ENCODE measurements around the gene CYBA. TPM values are rescaled to one million over a fixed set of nuclear protein-coding genes. Genes with fewer than 3 reads are reported as not detected.

CYBA gene
- total and polyA plus RNA-seq, 2 of the 13 experiments (the other 11 are each of a cell fraction or from before 2014, with no cell fraction given) = 196 to 250 TPM

DNA sequence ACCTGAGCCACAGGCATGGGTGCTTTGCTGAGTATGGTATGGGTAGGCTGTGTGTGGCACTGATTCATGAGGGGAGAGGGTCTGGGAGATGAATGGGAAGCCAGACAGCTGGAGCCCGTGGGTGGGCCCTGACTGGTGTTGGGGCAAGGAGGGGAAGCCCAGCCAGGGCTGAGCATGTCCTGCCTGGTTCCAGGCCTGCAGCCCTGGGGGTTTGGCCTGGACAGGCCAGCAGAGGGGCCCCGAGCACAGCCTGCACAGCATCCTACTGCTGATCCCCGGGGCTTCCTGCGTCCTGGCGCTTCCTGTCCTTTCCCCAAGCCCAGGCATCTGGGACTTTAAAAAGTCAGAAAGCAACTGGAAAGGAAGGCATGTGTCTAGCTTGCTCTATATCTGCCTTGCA, 16.6 kb upstream of the CYBA start (continued):
- TF ChIP-seq, protein P1, sequence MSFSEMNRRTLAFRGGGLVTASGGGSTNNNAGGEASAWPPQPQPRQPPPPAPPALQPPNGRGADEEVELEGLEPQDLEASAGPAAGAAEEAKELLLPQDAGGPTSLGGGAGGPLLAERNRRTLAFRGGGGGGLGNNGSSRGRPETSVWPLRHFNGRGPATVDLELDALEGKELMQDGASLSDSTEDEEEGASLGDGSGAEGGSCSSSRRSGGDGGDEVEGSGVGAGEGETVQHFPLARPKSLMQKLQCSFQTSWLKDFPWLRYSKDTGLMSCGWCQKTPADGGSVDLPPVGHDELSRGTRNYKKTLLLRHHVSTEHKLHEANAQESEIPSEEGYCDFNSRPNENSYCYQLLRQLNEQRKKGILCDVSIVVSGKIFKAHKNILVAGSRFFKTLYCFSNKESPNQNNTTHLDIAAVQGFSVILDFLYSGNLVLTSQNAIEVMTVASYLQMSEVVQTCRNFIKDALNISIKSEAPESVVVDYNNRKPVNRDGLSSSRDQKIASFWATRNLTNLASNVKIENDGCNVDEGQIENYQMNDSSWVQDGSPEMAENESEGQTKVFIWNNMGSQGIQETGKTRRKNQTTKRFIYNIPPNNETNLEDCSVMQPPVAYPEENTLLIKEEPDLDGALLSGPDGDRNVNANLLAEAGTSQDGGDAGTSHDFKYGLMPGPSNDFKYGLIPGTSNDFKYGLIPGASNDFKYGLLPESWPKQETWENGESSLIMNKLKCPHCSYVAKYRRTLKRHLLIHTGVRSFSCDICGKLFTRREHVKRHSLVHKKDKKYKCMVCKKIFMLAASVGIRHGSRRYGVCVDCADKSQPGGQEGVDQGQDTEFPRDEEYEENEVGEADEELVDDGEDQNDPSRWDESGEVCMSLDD (CRISPR knock-in tag; IDR thresholded peaks at IDR 0.05; ENCODE audit: borderline replicate concordance) = no peak
- TF ChIP-seq ZNF768 (CRISPR knock-in tag; IDR thresholded peaks at IDR 0.05) = peak; percentile 56; the same call in 1 of the 2 replicates
- 0 out of 4 replicates have a peak, but pooled peaks of 1 of the 2 experiments have one; percentile 23 for TF ChIP-seq POLR2A (IDR thresholded peaks at IDR 0.05; ENCODE audit: insufficient read depth in 1 of 2, low read depth in 2 of 2, low read length in 2 of 2)
- TF ChIP-seq KLF11 (CRISPR knock-in tag; IDR thresholded peaks at IDR 0.05) = no peak
- TF ChIP-seq GATAD1 (CRISPR knock-in tag; IDR thresholded peaks at IDR 0.05) = no peak
- no peak for TF ChIP-seq RXRA (CRISPR knock-in tag; IDR thresholded peaks at IDR 0.05)
- TF ChIP-seq AGO2 (optimal IDR thresholded peaks at IDR 0.05; ENCODE audit: low read depth, low read length) = peak; percentile 49

- FAIRE-seq = no peak
- no peaks in the 10 kb centered on the region for H3K9me3 ChIP-seq (ENCODE audit: low read length)
- H3K4me3 ChIP-seq (replicated peaks in 1 of 3; ENCODE audit: insufficient read depth in 1 of 3, low read depth in 2 of 3, low read length in 3 of 3) = no peak overlapping the region
- peaks cover 27% of the 10 kb centered on the region for H3K4me1 ChIP-seq (ENCODE audit: insufficient read depth, low read length)
- intact Hi-C loops (cut with micrococcal nuclease; ENCODE audit: unreplicated experiment) = no loop called here
- H2AFZ ChIP-seq (ENCODE audit: low read length) = no peak overlapping the region
- H4K20me1 ChIP-seq (ENCODE audit: insufficient read depth, low read length) = peaks cover 16% of the 10 kb centered on the region
- WGBS (ENCODE audit: low lambda C conversion rate) = 99% methylated on average over 3 of the region's 3 CpGs
- no peak overlapping the region for H3K9ac ChIP-seq (ENCODE audit: insufficient read depth, low read depth, low read length)
- ChIA-PET CTCF (ENCODE audit: low intra/inter-chr PET ratio, low total read pairs) (no interaction called here), POLR2A (no interaction called here)
- no peak for DNase-seq (ENCODE audit: low spot score)
- in situ Hi-C loops (cut with HindIII; ENCODE audit: extremely low pct_ligation_motif_present, low pct_unique_long_range_greater_than_20kb) = no loop called here
- BruUV-seq (replicated peaks) = no TSS peak
- peaks cover 51% of the 10 kb centered on the region for H3K79me2 ChIP-seq (ENCODE audit: insufficient read depth, low read length)
- H3K27me3 ChIP-seq (ENCODE audit: control insufficient read depth in 1 of 2, insufficient read depth in 2 of 2, low read length in 2 of 2) = no peaks in the 10 kb centered on the region
- H3K36me3 ChIP-seq (replicated peaks in 1 of 2; ENCODE audit: control insufficient read depth in 1 of 2, insufficient read depth in 2 of 2, low read length in 2 of 2) = peaks cover 0 to 7% of the 10 kb centered on the region in 2 experiments; a peak in 3 of 5 replicates
- no peak overlapping the region for H3K27ac ChIP-seq (ENCODE audit: extremely low read length, insufficient read depth, low read length)
- H3K4me2 ChIP-seq (ENCODE audit: low read depth, low read length) = no peak overlapping the region
- TF ChIP-seq ZNF770 (CRISPR knock-in tag; IDR thresholded peaks at IDR 0.05) (peak; percentile 43; the same call in 1 of the 2 replicates), ZNF121 (CRISPR knock-in tag; IDR thresholded peaks at IDR 0.05) (peak; percentile 82), LCORL (IDR thresholded peaks at IDR 0.05) (no peak), LCORL (CRISPR knock-in tag; IDR thresholded peaks at IDR 0.05) (no peak)
- no peak for ATAC-seq
These were observed 14.7 kb upstream of the CYBA start for GRCh38 chr16:88665570-88665969.
